GM06990 (cell line): ENCODE measurements around the gene LPAR4.

Experiments
- DNase-seq: peaks from one replicate; pipeline ENCODE4 v3.0.0-alpha.2; 2011; ENCODE audit not compliant: insufficient read length; ENCODE audit errors: extremely low read depth
- H3K27me3 ChIP-seq: replicated peaks from 2 replicates; pipeline ENCODE4 v1.6.0; 2011; ENCODE audit warnings: low read length; ENCODE audit not compliant: control insufficient read depth, insufficient read depth
- H3K36me3 ChIP-seq: 2 replicates; pipeline ENCODE4 v1.5.1; 2011; ENCODE audit warnings: low read length; ENCODE audit not compliant: control insufficient read depth, insufficient read depth
- H3K4me3 ChIP-seq: replicated peaks from 2 replicates; pipeline ENCODE4 v1.5.1; 2011; ENCODE audit warnings: low read depth, mild to moderate bottlenecking, control low read depth, low read length
- TF ChIP-seq, protein P1 (sequence below): IDR thresholded peaks from 2 replicates; pipeline ENCODE4 v1.5.1; 2011; ENCODE audit warnings: low read length, control low read depth, mild to moderate bottlenecking, inconsistent platforms; ENCODE audit not compliant: insufficient read depth, poor library complexity, severe bottlenecking

Gene LPAR4

GRCh38 chrX:78759081-78759480 is 11.6 kb downstream of the LPAR4 start:
- no peaks in the 10 kb centered on the region for H3K27me3 ChIP-seq
- no peaks in the 10 kb centered on the region for H3K36me3 ChIP-seq
- DNase-seq = no peak
- H3K4me3 ChIP-seq = no peak overlapping the region
- TF ChIP-seq, protein P1, sequence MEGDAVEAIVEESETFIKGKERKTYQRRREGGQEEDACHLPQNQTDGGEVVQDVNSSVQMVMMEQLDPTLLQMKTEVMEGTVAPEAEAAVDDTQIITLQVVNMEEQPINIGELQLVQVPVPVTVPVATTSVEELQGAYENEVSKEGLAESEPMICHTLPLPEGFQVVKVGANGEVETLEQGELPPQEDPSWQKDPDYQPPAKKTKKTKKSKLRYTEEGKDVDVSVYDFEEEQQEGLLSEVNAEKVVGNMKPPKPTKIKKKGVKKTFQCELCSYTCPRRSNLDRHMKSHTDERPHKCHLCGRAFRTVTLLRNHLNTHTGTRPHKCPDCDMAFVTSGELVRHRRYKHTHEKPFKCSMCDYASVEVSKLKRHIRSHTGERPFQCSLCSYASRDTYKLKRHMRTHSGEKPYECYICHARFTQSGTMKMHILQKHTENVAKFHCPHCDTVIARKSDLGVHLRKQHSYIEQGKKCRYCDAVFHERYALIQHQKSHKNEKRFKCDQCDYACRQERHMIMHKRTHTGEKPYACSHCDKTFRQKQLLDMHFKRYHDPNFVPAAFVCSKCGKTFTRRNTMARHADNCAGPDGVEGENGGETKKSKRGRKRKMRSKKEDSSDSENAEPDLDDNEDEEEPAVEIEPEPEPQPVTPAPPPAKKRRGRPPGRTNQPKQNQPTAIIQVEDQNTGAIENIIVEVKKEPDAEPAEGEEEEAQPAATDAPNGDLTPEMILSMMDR = no peak

GRCh38 chrX:78769101-78769755 is 21.7 kb downstream of the LPAR4 start:
- no peak for DNase-seq
- no peaks in the 10 kb centered on the region for H3K36me3 ChIP-seq
- H3K27me3 ChIP-seq = no peaks in the 10 kb centered on the region
- TF ChIP-seq, protein P1 = no peak
- no peak overlapping the region for H3K4me3 ChIP-seq

GRCh38 chrX:78769946-78770345 is 22.4 kb downstream of the LPAR4 start:
- Histone ChIP-seq H3K36me3 (no peaks in the 10 kb centered on the region), H3K4me3 (no peak overlapping the region), H3K27me3 (no peaks in the 10 kb centered on the region)
- TF ChIP-seq, protein P1 = no peak
- no peak for DNase-seq

GRCh38 chrX:78796916-78797315 is 49.4 kb downstream of the LPAR4 start:
- Histone ChIP-seq H3K36me3 (no peaks in the 10 kb centered on the region), H3K4me3 (no peak overlapping the region), H3K27me3 (no peaks in the 10 kb centered on the region)
- no peak for DNase-seq
- TF ChIP-seq, protein P1 = no peak

DNA sequence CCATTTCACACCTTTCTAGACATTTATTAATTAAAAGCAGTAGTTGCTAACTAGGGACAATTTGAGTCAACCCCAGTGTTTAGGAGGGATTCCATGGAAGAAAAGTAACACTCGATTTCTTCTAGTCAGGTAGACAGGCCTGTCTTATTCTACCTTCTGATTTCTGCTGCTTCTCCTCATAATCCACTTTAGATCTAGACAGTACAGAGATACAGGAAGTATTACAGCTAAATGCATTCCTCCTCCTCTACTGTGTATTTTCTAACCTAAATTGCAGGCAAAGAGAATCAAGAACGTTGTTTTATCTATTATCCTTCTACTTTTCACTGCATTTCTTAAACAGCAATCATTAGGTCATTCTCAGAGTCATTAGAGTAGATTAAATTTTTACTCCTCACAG is 52.6 kb downstream of the LPAR4 start:
- TF ChIP-seq, protein P1 = no peak
- no peak for DNase-seq

GRCh38 chrX:78800694-78801093 is 53.2 kb downstream of the LPAR4 start:
- H3K4me3 ChIP-seq = no peak overlapping the region
- TF ChIP-seq, protein P1 = no peak

More for the DNA sequence above, 52.6 kb downstream of the LPAR4 start:
- H3K4me3 ChIP-seq = no peak overlapping the region
- no peaks in the 10 kb centered on the region for H3K36me3 ChIP-seq
- no peaks in the 10 kb centered on the region for H3K27me3 ChIP-seq

More at GRCh38 chrX:78800694-78801093, 53.2 kb downstream of the LPAR4 start:
- H3K36me3 ChIP-seq = no peaks in the 10 kb centered on the region
- DNase-seq = no peak
- no peaks in the 10 kb centered on the region for H3K27me3 ChIP-seq
